GM21381 (cell line): ENCODE data around the gene VPS52.

Source experiments
- ATAC-seq: cut with Tn5 transposase; IDR thresholded peaks from one replicate; pipeline ENCODE4 v1.9.1; 2021; ENCODE audit warnings: mild to moderate bottlenecking, moderate library complexity; ENCODE audit not compliant: unreplicated experiment

The VPS52 gene, protein sequence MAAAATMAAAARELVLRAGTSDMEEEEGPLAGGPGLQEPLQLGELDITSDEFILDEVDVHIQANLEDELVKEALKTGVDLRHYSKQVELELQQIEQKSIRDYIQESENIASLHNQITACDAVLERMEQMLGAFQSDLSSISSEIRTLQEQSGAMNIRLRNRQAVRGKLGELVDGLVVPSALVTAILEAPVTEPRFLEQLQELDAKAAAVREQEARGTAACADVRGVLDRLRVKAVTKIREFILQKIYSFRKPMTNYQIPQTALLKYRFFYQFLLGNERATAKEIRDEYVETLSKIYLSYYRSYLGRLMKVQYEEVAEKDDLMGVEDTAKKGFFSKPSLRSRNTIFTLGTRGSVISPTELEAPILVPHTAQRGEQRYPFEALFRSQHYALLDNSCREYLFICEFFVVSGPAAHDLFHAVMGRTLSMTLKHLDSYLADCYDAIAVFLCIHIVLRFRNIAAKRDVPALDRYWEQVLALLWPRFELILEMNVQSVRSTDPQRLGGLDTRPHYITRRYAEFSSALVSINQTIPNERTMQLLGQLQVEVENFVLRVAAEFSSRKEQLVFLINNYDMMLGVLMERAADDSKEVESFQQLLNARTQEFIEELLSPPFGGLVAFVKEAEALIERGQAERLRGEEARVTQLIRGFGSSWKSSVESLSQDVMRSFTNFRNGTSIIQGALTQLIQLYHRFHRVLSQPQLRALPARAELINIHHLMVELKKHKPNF

DNA sequence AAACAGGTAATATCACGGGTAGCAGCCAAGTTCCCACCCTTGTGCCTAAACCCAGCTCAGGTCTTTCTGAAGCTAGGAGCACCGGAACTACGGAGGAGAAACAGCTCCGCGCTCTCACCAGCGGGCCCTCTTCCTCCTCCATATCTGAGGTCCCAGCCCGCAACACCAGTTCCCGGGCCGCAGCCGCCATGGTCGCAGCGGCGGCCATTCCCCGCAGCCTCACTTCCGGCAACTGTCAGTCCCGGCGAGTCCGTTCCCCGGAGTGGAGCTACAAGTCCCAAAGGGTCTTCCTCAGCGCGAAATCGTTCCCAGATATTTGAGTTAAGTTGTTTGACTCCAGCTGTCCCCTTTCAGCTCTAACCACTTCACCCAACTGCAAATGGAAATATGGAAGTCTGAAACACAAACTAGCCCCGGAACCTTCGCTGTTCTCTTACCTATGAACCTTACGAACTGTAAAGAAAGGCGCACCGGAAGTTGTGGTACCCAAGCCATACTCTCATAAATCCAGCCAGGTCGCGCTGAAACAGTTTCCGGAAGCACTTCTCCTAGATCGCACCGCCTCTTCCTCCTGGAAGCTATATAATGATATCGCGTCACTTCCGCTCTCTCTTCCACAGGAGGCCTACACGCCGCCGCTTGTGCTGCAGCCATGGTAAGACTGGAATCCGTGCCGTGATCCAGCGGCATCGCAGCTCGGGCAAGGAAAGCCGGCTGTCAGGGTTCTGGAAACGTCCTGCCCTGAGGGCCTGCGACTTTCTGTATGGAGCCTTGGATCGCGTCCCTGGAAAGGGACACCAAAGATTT is at the start of gene VPS52, which contains the start of gene RPS18:
TSS of gene VPS52 (minus strand) at position 409 of the 807 bp plus-strand sequence. CDS start at position 208, 201 bp downstream.
TSS of gene RPS18 (plus strand) at position 608 of the 807 bp plus-strand sequence. CDS start at position 653, 45 bp downstream.
- peak; percentile 75 for ATAC-seq

DNA sequence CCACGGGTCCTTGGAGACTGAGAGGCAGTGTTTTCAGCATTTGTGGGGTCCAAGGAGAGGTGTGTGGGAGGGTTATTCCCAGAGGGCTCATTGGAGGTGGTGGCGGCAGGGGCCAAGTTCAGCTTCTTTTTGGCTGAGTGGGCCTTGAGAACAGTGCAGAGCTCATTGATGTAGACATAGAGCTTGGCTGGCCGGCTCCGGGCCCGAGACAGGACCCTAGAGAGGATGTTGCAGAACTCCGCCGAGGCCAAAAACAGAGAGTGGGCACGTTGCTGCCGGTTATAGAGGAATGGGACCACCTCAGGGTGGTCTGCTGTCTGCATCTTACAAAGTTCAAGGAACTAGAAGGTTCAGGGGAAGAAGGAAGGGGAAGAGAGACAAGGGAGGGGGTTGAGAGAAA is 49.6 kb upstream of the VPS52 start:
- no peak for ATAC-seq

DNA sequence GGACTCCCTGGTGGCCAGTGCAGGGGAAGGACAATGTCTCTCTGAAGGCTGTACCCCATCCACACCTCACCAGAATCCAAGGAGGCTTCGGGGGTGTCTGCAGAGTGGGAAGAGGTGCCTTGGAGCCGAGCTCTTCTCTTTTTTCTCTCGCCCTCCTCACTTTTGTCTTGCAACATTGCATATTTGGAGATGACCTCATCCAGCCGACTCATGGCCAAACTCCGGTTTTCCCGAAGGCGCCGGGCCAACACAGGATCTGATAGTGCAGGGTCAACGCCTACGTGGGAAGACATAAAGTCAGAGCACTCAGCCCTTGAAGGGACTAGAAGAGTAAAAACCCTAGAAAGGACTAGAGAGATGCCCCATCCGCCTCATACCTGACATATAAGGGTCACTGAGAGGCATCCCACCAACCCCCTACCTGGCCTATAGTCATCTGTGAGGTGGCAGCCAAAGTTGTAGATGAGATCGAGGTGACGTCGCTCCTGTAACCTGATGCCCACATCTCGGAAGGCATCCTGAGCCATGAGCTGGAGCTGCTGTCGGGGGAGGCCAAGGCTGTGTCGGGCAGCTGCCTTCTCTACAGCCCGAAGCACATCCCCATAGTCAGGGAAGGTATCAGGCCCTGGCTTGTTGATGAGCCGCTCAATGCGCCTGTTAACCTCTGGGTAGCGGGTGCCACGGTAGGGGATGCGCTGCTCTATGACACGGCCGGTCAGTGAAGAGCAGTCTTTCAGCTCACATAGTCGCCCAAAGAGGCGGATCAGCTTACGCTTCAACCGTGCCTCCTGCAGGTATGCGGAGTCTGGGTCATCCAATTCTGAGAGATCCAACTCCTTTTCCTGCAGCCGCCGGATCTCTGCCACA is 48.9 kb upstream of the VPS52 start:
- ATAC-seq = no peak

DNA sequence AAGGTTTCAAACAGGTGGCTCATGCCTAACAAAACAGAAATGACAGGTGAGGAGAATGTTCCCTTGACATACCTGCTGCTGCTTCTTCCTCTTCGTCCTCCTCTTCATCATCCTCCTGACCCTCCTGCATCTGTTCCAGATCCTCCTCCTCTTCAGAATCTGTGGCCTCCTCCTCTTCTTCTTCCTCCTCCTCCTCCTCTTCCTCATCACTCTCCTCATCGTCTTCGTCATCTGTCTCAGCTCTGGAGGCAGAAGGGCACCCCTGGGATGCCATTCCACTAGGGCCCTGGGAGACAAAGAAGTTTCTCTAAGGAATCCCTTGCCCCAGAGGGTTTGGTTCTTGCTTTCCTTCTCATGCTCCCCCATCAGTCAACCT is 48.3 kb upstream of the VPS52 start:
- ATAC-seq = no peak

DNA sequence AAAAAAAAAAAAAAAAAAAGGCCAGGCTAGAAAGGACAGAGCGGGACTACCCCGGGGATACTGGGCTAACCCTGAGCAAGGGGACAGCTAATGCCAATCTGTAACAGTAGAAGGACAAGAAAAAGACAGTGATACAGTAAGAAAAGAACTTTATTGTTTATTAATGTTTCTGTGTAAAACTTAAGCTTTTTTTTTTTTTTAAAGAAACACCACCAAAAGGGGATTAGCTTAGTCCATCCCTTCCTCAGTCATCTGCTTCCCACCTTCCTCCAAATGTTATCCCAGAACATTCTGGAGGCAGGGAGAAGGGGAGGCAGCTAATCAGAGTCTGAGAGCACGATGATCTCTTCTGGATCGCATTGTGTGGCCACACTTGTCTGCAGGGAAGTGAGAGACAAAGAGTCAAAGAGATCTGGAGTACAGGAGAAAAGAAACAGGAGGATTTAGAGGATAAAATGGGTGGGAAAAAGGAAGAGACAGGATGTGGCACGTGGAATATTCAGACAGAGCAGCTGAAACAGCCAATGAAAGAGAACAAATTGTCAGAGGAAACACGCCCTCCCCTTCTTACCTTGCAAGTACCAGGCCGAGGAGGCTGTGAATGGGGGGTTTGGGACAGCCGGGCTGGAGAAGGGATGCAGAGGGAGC is 46.9 kb upstream of the VPS52 start:
- no peak for ATAC-seq

DNA sequence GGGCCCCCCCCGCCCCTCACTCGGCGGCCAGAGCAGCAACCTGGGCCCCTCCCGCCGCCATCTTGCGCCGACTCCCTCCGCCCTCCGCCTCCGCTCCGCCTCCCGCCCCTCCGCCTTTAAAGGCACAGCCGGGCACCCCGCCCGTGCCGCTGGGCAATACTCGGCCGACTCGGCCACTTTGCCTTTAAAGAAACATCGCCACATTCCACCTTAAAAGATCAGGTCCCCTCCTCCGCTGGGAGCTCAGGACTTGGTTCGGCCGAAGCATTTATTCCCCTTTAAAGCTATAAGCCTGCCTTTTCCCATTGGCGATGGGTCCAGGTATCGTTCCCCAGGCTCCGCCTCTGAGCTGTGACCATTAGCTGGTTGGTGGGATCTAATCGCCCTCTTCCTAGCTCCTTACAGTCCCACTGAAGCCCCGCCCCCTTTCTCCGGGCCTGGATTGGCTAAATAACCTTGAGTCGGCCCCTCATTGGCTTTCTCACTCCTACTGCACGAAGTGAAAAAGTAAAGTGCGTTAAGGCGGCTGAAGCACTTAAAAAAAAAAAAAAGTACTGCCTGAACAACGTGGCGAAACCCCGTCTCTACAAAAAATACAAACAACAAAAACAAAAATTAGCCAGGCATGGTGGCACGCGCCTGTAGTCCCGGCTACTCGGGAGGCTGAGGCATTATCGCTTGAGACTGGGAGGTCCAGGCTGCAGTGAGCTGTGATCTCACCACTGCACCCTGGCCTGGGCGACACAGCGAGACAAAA is 46.2 kb upstream of the VPS52 start, which contains the start of gene ZBTB22:
TSS of gene ZBTB22 (minus strand) at position 76 of the 757 bp plus-strand sequence. CDS start 828 bp downstream, outside the sequence.
- peak; percentile 45 for ATAC-seq

DNA sequence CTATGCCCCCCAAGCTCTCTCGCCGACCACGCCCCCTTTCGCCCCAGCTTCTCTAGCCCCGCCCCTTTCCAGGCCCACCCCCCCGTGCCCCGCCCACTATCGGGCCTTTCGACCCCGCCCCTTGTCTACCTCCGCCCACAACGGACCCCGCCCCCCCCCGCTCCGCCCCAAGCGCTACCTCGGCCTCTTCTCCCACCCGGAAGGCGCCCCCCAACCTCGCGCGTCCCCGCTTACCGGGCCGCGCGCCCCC is 45.7 kb upstream of the VPS52 start:
- ATAC-seq = no peak

DNA sequence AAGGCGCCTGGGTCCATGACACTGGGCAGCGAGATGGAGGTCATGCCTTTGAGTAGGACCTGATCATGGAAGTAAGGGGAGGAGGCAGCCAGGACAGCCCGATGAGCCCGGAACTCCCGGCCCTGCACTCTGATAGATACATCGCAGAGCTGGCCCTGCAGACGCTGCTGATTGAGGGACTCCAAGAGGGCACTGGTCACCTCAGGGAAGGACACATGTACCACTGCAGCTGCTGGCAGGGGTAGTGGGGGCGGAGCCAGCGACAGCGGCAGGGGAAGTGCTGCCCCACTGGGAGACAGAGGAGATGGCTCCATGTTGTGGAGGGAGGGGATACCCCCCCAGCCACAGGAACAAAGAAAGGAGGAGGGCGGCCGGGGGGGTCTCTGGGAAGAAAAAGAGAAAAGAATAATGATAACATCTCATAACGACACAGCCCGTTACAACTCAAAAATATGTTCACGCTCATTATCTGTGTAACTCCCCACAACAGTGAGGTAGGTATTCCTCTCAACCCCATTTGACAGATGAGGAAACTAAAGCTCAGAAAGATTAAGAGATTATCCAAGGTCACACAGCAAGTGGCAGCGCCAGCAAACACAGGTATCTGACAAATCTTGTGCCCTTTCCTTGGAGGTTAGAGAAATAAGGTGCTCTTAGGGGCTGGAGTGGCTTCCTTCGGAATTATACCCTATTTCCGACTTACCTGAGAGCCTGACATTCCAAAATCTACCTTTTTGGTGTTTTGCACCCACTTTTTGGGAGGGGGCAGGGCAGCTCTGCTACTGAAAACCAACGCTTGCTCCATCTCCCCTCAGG is 45.1 kb upstream of the VPS52 start:
- ATAC-seq = no peak

DNA sequence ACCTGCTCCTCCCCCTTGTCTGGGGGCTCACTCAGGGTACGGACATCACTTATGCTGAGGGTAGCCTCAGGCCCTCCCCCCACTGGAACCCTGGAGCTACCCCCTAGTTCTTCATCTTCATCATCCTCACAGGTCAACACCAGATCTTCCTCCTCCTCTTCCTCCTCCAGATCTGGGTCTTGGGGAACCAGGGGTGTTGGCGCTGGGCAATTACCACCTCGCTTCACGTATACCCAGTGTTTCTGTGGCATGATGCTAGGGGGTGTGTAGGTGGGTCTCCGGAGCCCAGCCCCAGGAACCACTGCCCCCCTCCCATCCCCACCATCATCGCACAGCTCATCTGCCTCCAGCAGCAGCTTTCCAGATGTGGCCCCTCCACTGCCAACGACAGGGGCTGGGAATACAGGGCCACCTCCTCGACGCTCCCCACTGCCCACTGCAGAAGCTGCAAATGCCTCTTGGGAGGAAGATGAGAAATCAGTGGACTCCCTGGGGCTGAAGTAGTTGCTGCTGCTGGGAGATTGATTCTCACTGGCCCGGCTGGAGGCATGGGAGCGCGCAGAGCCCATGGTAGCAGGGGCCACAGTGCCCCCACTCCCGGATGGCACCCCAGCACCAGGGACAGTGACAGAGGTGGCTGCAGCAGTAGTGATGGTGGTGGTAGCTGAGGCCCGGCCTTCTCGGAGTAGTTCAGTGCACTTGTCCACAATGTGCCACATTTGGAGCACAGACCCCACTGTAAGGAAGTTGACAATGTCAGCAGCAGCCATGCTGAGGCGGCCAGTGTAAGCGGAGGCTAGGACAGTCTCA is 44.3 kb upstream of the VPS52 start:
- ATAC-seq = no peak

DNA sequence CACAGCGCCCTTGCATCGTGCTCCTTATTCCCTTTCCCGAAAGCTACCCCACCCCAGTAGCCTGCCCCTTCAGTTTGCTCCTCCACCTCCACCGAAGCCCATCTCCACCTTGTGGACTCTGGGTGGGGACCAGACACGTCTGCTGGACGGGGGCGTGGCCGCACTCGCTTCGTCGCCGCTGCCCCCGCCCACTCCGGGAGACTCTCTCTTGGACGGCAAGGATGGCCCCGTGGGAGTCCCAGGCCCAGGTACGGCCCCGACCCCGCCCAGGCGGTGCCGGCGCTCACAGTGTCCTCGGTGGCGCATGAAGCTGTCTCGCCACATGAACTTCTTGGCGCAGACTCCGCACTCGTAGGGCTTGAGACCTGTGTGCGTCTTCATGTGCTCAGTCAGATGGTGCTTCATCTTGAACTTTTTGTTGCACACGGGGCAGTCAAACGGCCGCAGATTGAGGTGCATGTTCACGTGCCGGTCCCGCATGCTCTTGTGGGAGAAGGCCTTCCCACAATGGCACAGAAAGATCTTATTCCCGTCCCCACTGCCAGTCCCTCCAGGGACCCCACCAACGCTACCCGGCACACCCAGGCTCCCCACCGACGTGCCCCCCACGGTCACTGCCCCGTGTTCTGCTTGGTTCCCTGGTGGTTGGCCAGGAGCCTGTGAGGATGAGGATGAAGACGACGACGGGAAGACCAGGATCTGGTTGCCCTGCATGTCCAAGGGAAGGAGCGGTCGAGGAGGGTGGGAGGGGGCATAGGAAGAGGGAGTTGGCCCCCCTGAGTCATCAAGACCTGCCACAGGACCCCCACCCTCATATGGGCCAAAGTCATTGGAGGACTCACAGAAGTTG is 43.5 kb upstream of the VPS52 start:
- no peak for ATAC-seq

DNA sequence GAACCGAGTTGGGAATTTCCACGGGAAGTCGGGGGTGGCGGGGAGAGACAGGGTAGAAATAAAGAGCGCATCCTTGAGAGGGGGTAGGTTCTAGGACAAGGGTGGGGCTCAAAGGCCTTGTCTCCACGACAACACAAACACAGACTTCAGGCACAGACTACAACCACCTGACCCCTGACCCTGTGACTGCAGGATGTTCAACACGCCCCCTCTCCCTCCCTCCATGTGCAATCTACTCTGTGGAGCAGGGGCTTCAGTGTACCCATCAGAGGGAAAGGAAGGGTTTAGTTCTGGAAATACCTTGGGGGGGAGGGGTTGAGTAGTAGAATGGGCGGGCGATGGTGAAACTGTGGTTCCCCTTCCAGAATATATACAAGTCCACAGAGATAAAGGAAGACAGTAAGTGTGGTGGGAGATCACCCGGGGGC is 42.9 kb upstream of the VPS52 start:
- no peak for ATAC-seq

DNA sequence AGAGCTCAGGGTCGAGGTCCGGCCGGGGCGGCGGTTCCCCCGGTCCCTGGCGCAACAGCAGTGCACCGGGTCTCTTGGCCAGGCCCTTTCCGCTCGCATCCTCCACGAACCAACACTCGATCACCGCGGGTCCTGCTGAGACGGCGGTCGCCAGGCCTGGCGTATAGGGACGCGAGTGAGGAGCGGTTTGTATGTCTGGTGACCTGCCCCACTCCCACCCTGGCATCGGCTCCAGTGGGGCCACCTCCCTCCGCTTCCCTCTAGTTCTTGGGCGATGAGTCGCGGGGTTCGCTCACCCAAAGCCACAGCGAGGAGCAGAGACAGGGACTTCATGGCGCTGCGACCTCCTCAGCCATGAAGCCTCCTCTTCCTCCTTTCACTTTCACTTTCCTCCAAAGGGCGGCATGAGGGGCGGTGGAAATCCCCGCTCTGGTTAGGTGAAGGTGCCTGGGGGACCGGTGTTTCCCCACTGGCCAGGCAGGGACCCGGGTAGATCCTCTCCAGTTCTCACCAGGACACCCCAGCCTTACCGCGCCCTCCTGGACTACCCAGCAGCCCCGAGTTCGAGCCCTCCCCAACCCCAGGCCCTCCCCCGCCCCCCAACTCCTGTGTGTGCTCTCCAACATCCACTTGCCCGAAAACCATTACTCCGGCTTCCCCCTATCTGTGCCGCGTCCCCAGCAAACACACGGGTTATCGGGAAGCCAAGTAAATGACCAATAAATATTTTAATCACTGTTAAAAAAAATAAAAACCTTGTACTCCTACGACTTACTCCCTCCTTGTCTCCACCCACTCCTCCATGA is 42.2 kb upstream of the VPS52 start, which contains the start of gene TAPBP:
TSS of gene TAPBP (minus strand) at position 370 of the 806 bp plus-strand sequence. CDS start at position 333, 37 bp downstream.
- ATAC-seq = peak; percentile 45

DNA sequence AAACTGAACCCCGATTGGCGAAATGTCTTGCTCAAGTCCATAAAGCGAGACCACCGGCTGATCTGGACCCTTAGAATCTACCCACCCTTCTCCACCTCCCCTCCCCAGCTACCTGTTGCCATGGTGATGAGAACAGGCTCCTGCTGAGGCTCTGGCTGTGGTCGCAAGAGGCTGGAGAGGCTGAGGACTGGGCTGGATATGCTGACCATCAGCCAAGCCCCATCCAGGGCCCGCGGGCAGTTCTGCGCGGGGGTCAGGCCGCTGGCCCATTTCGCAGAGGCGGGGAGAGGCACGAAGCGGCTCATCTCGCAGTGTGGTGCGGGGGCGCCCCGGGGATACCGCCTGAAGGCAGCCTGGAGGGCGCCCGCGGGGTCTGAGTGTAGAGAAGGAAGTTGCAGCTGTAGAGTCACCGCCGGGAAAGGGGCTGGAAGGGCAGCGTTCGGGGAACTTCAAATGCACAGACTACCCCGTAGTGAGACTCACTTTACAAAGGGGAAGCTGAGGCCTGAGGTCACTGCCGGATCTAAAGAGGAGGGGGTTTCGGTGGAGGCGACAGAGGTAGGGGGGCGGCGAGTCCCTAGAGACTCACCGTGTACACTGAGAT is 41.5 kb upstream of the VPS52 start:
- ATAC-seq = peak; percentile 1

DNA sequence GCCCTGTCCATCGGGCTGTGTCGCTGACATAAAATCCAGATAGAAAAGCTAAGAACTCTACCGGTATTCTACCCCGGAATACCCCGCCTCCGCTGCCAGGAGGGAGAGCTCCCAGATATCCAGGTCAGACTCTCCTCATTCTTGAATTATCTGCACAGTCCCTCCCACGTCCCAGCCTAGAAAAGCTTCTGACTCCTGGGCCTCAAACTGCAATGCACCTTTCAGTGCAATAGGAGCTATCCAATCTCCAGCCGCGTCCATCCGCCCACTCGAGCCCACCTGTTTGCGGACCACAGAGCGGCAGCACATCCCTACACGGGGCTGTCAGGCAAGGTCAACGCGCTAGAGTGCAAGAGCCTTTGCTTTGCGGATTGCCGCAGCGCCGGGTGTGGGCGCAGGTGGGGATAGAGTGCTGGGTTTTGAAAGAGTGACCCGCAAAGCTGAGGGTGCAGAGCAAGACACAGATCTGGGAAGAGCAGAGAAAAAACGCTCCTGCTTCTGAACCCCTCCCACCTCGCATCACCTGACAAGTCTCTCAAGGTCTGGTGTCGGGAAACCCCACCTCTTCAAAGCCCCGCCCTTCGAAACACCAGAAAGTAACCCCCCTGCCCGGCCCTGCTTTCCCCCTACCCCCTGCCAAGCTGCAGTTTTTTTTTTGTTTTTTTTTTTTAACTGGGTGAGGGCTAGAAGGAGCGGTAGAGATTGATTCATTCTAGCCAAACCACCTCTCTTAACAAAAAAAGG is 40.9 kb upstream of the VPS52 start:
- no peak for ATAC-seq

DNA sequence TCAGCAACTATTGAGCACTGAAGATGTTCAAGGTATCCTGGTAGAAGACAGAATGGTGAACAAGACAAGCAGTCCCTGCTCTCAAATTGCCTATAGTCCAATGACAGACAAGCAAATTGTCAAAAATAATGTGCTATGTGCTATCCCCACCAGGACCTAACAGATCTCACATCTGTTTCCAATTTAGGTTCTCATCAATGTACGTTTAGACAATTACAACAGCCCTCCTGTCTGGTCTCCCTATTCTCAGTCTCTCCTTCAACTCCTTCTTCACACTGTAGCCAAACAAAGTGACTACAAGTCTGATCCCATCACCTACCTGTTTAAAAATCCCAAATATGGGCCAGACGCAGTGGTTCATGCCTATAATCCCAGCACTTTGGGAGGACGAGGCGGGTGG is 34.7 kb upstream of the VPS52 start:
- no peak for ATAC-seq
